Mesenchymal stem cell (in vitro differentiated cells and primary cell): Measurements from ENCODE around the gene NIT1.

Source experiments
- DNase-seq: peaks from one replicate; pipeline ENCODE4 v3.0.0-alpha.2; 2013
- H2AFZ ChIP-seq: one replicate; pipeline ENCODE4 v1.6.1; 2013; ENCODE audit warnings: low read depth, mild to moderate bottlenecking, control low read depth, inconsistent platforms, low read length, moderate library complexity
- H2AK5ac ChIP-seq: 2 replicates; pipeline ENCODE4 v1.6.1; 2013; ENCODE audit warnings: low read length, moderate library complexity, mild to moderate bottlenecking, inconsistent platforms; ENCODE audit not compliant: severe bottlenecking
- H2BK120ac ChIP-seq: one replicate; pipeline ENCODE4 v1.6.1; 2013; ENCODE audit warnings: low read depth, mild to moderate bottlenecking, inconsistent platforms, low read length, moderate library complexity
- H2BK12ac ChIP-seq, 2 experiments: one replicate each; pipeline ENCODE4 v1.6.1; 2013; ENCODE audit warnings: inconsistent platforms in 2 of 2, low read length in 2 of 2, mild to moderate bottlenecking in 2 of 2, moderate library complexity in 2 of 2, control low read depth in 1 of 2
- H2BK15ac ChIP-seq: one replicate; pipeline ENCODE4 v1.6.1; 2013; ENCODE audit warnings: mild to moderate bottlenecking, low read depth, inconsistent platforms; ENCODE audit not compliant: poor library complexity, severe bottlenecking
- H2BK5ac ChIP-seq: 2 replicates; pipeline ENCODE4 v1.6.1; 2013; ENCODE audit warnings: low read depth, mild to moderate bottlenecking, low read length, control low read depth, inconsistent platforms; ENCODE audit not compliant: poor library complexity, severe bottlenecking
- H3K14ac ChIP-seq, 2 experiments: one replicate each; pipeline ENCODE4 v1.6.1; 2013; ENCODE audit warnings: inconsistent platforms in 2 of 2, low read length in 2 of 2, control low read depth in 1 of 2, mild to moderate bottlenecking in 1 of 2, moderate library complexity in 1 of 2
- H3K18ac ChIP-seq, 2 experiments: one replicate each; pipeline ENCODE4 v1.6.1; 2013; ENCODE audit warnings: inconsistent platforms in 2 of 2, low read length in 2 of 2, control low read depth in 1 of 2, low read depth in 1 of 2, mild to moderate bottlenecking in 1 of 2
- H3K23ac ChIP-seq, 2 experiments: one replicate each; pipeline ENCODE4 v1.6.1; 2013; ENCODE audit warnings: inconsistent platforms in 2 of 2, low read length in 2 of 2, mild to moderate bottlenecking in 2 of 2, moderate library complexity in 2 of 2, control low read depth in 1 of 2
- H3K27ac ChIP-seq: 2 replicates; pipeline ENCODE4 v1.5.1; 2013; ENCODE audit warnings: mild to moderate bottlenecking, moderate library complexity, low read length, control low read depth, inconsistent platforms; ENCODE audit not compliant: poor library complexity, severe bottlenecking
- H3K27me3 ChIP-seq, 2 experiments: 2 replicates each; pipeline versions ENCODE4 v1.6.1 to v1.7.0; 2013; ENCODE audit warnings: low read length in 2 of 2, mild to moderate bottlenecking in 2 of 2, moderate library complexity in 2 of 2, control low read depth in 1 of 2, inconsistent platforms in 1 of 2; ENCODE audit not compliant: control insufficient read depth in 1 of 2, insufficient read depth in 1 of 2
- H3K36me3 ChIP-seq, 2 experiments: 2 replicates each; pipeline versions ENCODE4 v1.6.1 to v1.7.0; 2013; ENCODE audit warnings: low read length in 2 of 2, control low read depth in 1 of 2, inconsistent platforms in 1 of 2, low read depth in 1 of 2, mild to moderate bottlenecking in 1 of 2; ENCODE audit not compliant: insufficient read depth in 2 of 2, control insufficient read depth in 1 of 2
- H3K4ac ChIP-seq, 2 experiments: one replicate each; pipeline ENCODE4 v1.6.1; 2013; ENCODE audit warnings: inconsistent platforms in 2 of 2, low read length in 2 of 2, mild to moderate bottlenecking in 2 of 2, moderate library complexity in 2 of 2, control low read depth in 1 of 2, low read depth in 1 of 2
- H3K4me1 ChIP-seq: 2 replicates; pipeline ENCODE4 v1.6.1; 2013; ENCODE audit warnings: low read depth, low read length, control low read depth; ENCODE audit not compliant: control insufficient read depth, insufficient read depth
- H3K4me2 ChIP-seq: 2 replicates; pipeline ENCODE4 v1.6.1; 2013; ENCODE audit warnings: low read length, mild to moderate bottlenecking, inconsistent platforms; ENCODE audit not compliant: poor library complexity, severe bottlenecking
- H3K4me3 ChIP-seq, 2 experiments: 2 replicates each; pipeline versions ENCODE4 v1.5.1 to v1.7.0; 2013; ENCODE audit warnings: low read length in 2 of 2, mild to moderate bottlenecking in 2 of 2, control low read depth in 1 of 2, low read depth in 1 of 2; ENCODE audit not compliant: insufficient read depth in 1 of 2
- H3K79me1 ChIP-seq: replicated peaks from 2 replicates; pipeline ENCODE4 v1.6.1; 2013; ENCODE audit warnings: mild to moderate bottlenecking, control low read depth, low read length, inconsistent platforms; ENCODE audit not compliant: poor library complexity, severe bottlenecking
- H3K9ac ChIP-seq: 2 replicates; pipeline ENCODE4 v1.7.0; 2013; ENCODE audit warnings: mild to moderate bottlenecking, low read length, moderate library complexity
- H3K9me3 ChIP-seq: 2 replicates; pipeline ENCODE4 v1.7.0; 2013; ENCODE audit warnings: mild to moderate bottlenecking, low read length; ENCODE audit not compliant: control insufficient read depth
- H4K8ac ChIP-seq: one replicate; pipeline ENCODE4 v1.6.1; 2013; ENCODE audit warnings: inconsistent platforms, mild to moderate bottlenecking, low read length, moderate library complexity
- H4K91ac ChIP-seq: one replicate; pipeline ENCODE4 v1.6.1; 2013; ENCODE audit warnings: mild to moderate bottlenecking, low read length, inconsistent platforms
- WGBS: methylation state at CpG from one replicate; pipeline ENCODE4 v1.1.7; 2013; ENCODE audit warnings: mixed read lengths; 5-methylcytosine and 5-hydroxymethylcytosine counted together

The NIT1 gene

GRCh38 chr1:161094481-161094880 lies 23.4 kb upstream of the NIT1 start:
- no peaks in the 10 kb centered on the region for H3K79me1 ChIP-seq
- no peak overlapping the region for H3K18ac ChIP-seq
- H3K27me3 ChIP-seq, result no peaks in the 10 kb centered on the region
- H3K27ac ChIP-seq, result no peak overlapping the region
- peaks cover 0 to 2% of the 10 kb centered on the region in 2 experiments for H3K36me3 ChIP-seq
- WGBS, result 95% methylated on average over 4 of the region's 14 CpGs
- H2BK5ac ChIP-seq, result no peak overlapping the region
- no peak overlapping the region for H2AK5ac ChIP-seq
- DNase-seq, result no peak
- H2BK12ac ChIP-seq, result no peak overlapping the region
- no peak overlapping the region for H3K4me3 ChIP-seq
- H4K8ac ChIP-seq, result no peak overlapping the region
- no peak overlapping the region for H3K23ac ChIP-seq
- no peaks in the 10 kb centered on the region for H3K9me3 ChIP-seq
- H2BK120ac ChIP-seq, result no peak overlapping the region
- no peak overlapping the region for H3K4ac ChIP-seq
- H3K4me1 ChIP-seq, result peaks cover 13% of the 10 kb centered on the region
- no peak overlapping the region for H3K9ac ChIP-seq
- no peak overlapping the region for H4K91ac ChIP-seq
- H2BK15ac ChIP-seq, result no peak overlapping the region
- no peak overlapping the region for H2AFZ ChIP-seq
- no peak overlapping the region for H3K14ac ChIP-seq
- H3K4me2 ChIP-seq, result no peak overlapping the region

GRCh38 chr1:161095230-161095629 lies 22.7 kb upstream of the NIT1 start:
- Histone ChIP-seq H3K9ac (no peak overlapping the region), H3K27me3 (no peaks in the 10 kb centered on the region), H3K4me2 (no peak overlapping the region), H2BK120ac (no peak overlapping the region), H3K23ac (no peak overlapping the region), H3K4me1 (peaks cover 13% of the 10 kb centered on the region), H4K91ac (no peak overlapping the region), H4K8ac (no peak overlapping the region), H3K9me3 (no peaks in the 10 kb centered on the region), H3K4me3 (no peak overlapping the region), H3K27ac (no peak overlapping the region), H3K14ac (no peak overlapping the region), H2AK5ac (no peak overlapping the region), H2AFZ (no peak overlapping the region), H2BK12ac (no peak overlapping the region), H3K79me1 (no peaks in the 10 kb centered on the region), H3K36me3 (peaks cover 3 to 8% of the 10 kb centered on the region in 2 experiments), H2BK15ac (no peak overlapping the region), H3K18ac (no peak overlapping the region), H3K4ac (no peak overlapping the region), H2BK5ac (no peak overlapping the region)
- 92% methylated on average over 6 of the region's 6 CpGs for WGBS
- DNase-seq, result no peak

- Histone ChIP-seq H3K18ac (no peak overlapping the region), H3K79me1 (no peaks in the 10 kb centered on the region), H4K8ac (no peak overlapping the region), H2BK15ac (no peak overlapping the region), H3K36me3 (peaks cover 4 to 8% of the 10 kb centered on the region in 2 experiments), H3K27me3 (no peaks in the 10 kb centered on the region), H3K23ac (no peak overlapping the region), H2AK5ac (no peak overlapping the region), H3K4me2 (no peak overlapping the region), H2BK12ac (no peak overlapping the region), H2BK120ac (no peak overlapping the region), H3K27ac (no peak overlapping the region), H3K4me3 (no peak overlapping the region), H3K14ac (no peak overlapping the region), H3K9ac (peak overlapping the region; percentile 9), H2BK5ac (no peak overlapping the region), H4K91ac (no peak overlapping the region), H3K4me1 (peaks cover 13% of the 10 kb centered on the region), H3K4ac (no peak overlapping the region), H2AFZ (no peak overlapping the region), H3K9me3 (no peaks in the 10 kb centered on the region)
- 100% methylated on average over 2 of the region's 2 CpGs for WGBS
- DNase-seq, result no peak
Observed at GRCh38 chr1:161096015-161096414, 21.9 kb upstream of the NIT1 start.

GRCh38 chr1:161096530-161096929 lies 21.4 kb upstream of the NIT1 start:
- Histone ChIP-seq H2BK5ac (no peak overlapping the region), H3K4ac (no peak overlapping the region), H3K9ac (peak overlapping the region; percentile 41), H3K18ac (no peak overlapping the region), H2AFZ (no peak overlapping the region), H4K91ac (no peak overlapping the region), H2BK12ac (no peak overlapping the region), H2AK5ac (no peak overlapping the region), H3K4me3 (no peak overlapping the region), H3K27me3 (no peaks in the 10 kb centered on the region), H3K14ac (no peak overlapping the region), H3K4me2 (no peak overlapping the region), H3K23ac (no peak overlapping the region), H2BK120ac (no peak overlapping the region), H3K36me3 (peaks cover 9 to 12% of the 10 kb centered on the region in 2 experiments), H3K79me1 (no peaks in the 10 kb centered on the region), H3K4me1 (peaks cover 13% of the 10 kb centered on the region), H3K9me3 (no peaks in the 10 kb centered on the region), H3K27ac (no peak overlapping the region), H4K8ac (no peak overlapping the region), H2BK15ac (no peak overlapping the region)
- peak; percentile 45 for DNase-seq
- 100% methylated on average over 1 of the region's 1 CpG for WGBS
